Dermis blood vessel endothelial cell (primary cell): ENCODE data around the gene AEBP2. TPM values are rescaled to one million over a fixed set of nuclear protein-coding genes. Genes with fewer than 3 reads are reported as not detected.
"Not testable (repeated sequence)": the region's sequence is repeated elsewhere in the genome, so short reads cannot be mapped to it uniquely, and the experiment has no call there.

ENCODE experiments used
- DNase-seq: peaks from one replicate; pipeline ENCODE4 v3.0.0; 2010
- total RNA-seq: library from RNA; depleted of rRNA; stranded (reverse); fragments of >200 nt; gene quantifications from 2 replicates; pipeline ENCODE4 v1.2.3, GENCODE V29; 2014

The AEBP2 gene, protein sequence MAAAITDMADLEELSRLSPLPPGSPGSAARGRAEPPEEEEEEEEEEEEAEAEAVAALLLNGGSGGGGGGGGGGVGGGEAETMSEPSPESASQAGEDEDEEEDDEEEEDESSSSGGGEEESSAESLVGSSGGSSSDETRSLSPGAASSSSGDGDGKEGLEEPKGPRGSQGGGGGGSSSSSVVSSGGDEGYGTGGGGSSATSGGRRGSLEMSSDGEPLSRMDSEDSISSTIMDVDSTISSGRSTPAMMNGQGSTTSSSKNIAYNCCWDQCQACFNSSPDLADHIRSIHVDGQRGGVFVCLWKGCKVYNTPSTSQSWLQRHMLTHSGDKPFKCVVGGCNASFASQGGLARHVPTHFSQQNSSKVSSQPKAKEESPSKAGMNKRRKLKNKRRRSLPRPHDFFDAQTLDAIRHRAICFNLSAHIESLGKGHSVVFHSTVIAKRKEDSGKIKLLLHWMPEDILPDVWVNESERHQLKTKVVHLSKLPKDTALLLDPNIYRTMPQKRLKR
- 38.5 and 51.2 TPM in 2 replicates for total RNA-seq

- DNase-seq: peak; percentile 97
Observed at GRCh38 chr12:19439059-19440018, at the start of gene AEBP2. AEBP2 (plus strand) TSS chr12:19439492; CDS start chr12:19439700, 208 bp downstream.

- no peak for DNase-seq
Observed at GRCh38 chr12:19390051-19390598, 49.2 kb upstream of the AEBP2 start.

GRCh38 chr12:19392644-19393043 is 46.6 kb upstream of the AEBP2 start:
- not testable (repeated sequence) for DNase-seq

- no peak for DNase-seq
Observed at GRCh38 chr12:19394385-19394784, 44.9 kb upstream of the AEBP2 start.

GRCh38 chr12:19397534-19397933 is 41.8 kb upstream of the AEBP2 start:
- DNase-seq: no peak

- no peak for DNase-seq
Observed at GRCh38 chr12:19398376-19399363, 40.6 kb upstream of the AEBP2 start.

DNA sequence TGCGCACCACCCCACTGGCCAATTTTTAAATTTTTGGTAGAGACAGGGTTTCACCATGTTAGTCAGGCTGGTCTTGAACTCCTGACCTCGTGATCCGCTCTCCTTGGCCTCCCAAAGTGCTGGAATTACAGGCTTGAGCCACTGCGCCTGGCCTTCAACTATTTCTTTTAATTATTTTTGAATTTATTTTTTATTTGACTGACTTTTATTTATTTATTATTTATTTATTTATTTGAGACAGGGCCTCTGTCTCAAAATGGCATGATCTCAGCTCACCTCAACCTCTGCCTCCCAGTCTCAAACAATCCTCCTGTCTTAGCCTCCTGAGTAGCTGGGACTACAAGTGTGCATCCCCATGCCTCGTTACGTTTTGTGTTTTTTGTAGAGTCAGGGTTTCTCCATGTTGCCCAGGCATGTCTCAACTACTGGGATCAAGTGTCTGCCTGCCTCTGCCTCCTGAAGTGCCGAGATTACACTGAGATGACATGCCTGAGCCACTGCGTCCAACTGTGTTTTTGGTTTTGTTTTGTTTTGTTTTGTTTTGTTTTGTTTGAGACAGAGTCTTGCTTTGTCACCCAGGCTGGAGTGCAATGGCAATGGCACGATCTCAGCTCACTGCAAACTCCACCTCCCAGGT is 38.5 kb upstream of the AEBP2 start:
- not testable (repeated sequence) for DNase-seq

DNA sequence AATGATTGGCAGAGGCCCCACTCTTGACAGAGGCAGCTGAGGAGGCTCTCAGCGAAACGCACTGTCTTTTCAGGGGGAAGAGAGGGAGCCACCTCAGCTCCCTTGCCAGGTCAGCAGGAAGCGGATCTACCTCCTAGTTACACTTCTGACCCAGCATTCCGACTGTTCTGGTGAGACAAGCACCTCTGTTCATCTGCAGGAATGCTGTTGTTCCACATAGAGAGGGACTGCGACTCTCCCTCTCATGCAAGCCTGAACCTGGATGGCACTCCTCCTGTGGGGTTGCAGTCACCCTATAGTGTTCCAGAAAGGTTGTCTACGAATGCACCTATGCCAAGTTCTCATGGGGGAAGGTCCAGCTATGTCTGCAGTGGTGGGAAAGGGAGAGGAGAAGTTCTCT is 37.1 kb upstream of the AEBP2 start:
- DNase-seq: no peak

GRCh38 chr12:19402743-19403431 is 36.4 kb upstream of the AEBP2 start:
- DNase-seq: peak; percentile 82

DNA sequence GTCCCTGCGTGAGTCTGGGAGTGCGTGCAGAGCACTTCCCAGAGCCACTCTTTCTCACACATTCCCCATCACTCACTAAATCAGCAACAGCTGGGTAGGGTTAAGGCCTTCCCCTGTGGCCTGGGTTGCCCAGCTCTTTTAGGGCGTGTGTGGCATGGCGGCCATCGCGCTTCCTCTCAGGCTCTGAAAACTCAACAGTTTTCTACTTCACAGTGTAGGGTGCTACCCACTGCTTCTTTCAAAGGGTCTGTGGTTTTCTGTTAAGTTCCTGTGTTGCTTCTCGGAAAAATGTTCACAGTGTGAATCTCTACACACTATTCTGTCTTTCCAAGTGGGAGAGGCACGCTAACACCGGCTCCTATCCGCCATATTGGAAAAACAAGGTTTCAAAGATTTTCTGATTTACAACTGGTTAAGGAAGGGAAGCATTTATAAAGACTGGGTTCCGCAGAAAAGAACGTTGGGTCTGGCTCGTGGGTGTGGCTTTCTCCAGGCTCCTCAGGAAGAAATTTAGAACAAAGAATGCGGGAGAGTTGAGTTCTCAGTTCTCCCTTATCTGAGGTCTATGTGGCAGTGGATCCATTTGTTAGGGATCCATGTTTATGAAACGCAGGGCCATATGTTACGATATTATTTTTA is 34.9 kb upstream of the AEBP2 start:
- DNase-seq: no peak

DNA sequence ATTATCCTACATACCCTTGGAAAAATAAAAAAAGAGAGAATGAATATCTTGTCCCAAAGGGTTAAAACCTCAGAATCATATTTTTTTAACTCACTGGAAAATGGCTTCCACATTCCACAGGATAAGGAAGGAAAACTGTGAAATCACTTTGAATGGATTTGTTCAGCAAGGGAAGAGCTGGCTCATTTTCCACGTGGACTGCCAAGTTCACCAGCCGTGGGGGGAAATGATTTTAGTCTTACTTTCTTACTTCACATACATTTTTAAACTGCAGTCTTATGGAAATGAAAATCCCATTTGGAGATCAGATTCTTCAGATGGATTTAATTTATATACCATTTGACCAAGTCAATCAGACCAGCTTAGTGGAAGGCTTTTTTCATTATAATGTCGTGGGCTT is 29.9 kb upstream of the AEBP2 start:
- peak; percentile 66 for DNase-seq

DNA sequence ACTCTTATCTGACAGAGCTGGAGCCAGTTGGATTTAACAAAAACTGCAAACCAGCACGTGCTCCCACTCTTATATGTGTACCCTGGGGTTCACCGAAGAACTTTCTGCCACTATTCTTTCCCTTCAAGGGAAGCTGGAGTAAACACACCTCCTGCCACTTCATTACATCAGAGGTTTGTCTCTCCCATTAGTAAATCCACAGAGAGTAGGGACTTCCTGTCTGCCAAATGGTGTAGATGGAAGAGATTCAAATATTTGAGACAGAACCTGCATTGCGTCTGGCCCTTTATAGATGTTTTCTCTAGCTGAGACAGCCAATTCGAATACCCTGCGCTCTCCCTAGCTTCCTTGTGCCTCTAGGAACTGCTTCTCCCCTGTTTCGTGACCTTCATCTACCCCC is 29.1 kb upstream of the AEBP2 start:
- no peak for DNase-seq

- no peak for DNase-seq
Observed at GRCh38 chr12:19410629-19411185, 28.6 kb upstream of the AEBP2 start.

DNA sequence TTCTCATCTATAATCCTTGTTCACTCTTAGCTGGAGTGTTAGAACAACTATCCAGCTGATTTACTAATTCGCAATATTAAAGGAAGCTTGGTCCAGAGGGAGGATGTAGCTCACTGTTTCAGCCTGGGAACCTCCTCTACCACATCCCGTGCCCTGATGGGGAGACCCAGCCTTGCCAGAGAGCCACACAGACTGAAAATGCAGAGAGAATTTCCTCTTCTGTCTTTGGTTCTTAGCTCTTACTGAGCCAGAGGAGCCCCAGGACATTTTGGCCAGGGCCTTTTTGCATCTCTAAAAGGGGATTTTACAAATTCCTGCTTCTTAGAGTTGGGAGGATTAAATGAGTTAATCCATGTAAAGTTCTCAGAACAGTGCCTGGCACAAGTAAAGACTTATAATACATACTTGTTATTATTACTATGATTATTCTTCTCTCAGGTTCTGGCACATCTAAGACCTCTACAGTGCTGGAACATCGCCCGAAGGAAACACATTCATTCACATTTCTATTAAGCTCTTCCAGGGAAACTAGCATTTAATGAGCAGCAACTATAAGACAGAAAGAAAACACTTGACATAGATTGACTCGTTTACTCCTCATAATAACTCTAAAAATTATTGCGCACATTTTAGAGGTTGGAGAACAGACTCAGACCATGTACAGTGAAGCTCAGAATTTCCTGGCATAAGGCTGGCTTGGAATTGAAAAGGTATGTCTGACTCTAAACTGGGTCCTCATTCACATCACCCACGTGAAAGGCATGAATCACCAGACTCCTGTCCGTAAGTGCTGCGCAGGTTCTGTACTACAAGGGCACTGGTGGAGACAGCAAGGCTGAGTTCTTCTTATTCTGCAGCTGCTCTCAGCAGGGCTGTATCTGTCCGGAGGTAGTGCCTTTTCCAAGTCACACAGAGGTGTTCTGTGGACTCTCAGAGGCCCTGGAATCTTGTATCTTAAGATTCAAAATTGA is 27.8 kb upstream of the AEBP2 start:
- DNase-seq: no peak

DNA sequence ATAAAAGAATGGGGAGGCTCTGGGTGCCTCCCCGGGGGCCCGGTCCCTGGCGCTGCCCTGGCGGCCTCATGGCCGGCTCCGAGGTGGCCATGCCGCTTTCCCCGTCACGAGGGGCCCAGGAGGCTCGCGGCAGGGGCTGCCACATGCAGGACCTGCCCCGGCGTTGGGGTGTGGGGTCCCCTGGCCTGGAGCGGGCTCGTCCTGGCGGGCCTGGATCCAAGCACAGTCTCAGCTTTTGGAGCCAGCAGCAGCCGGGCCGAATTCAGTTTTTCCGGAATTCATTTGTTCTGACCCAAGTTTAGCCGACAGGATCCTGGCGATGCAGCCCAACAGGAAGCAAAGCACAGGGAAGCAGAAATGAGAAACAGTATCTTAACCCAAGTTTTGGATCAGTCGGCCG is 26.4 kb upstream of the AEBP2 start:
- DNase-seq: no peak

DNA sequence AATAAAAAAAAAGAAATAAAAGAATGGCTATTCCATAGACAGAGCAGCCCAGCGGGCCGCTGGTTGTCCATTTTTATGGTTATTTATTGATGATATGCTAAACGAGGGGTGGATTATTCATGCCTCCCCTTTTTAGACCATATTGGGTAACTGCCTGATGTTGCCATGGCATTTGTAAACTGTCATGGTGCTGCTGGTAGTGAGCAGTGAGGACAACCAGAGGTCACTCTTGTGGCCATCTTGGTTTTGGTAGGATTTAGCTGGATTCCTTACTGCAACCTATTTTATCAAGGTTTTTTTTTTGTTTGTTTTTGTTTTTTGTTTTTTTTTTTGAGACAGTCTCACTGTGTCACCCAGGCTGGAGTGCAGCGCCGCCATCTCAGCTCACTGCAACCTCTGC is 25.7 kb upstream of the AEBP2 start:
- not testable (repeated sequence) for DNase-seq

DNA sequence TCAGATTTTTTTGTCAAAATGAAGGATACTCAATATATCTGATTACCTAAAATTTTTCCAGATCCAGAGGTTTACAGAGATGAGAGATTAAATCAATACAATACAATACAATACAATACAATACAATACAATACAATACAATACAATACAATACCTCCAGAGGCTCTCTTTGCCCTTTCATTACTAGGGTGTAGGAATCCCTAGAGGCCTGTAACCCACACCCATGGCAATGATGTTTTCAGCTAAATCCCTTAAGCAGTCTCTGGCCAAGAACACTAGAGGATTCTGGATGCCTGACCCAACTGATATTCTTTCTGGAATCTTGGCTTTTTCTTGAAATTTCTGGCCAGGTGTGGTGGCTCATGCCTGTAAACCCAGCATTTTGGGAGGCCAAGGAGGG is 23.7 kb upstream of the AEBP2 start:
- DNase-seq: no peak

DNA sequence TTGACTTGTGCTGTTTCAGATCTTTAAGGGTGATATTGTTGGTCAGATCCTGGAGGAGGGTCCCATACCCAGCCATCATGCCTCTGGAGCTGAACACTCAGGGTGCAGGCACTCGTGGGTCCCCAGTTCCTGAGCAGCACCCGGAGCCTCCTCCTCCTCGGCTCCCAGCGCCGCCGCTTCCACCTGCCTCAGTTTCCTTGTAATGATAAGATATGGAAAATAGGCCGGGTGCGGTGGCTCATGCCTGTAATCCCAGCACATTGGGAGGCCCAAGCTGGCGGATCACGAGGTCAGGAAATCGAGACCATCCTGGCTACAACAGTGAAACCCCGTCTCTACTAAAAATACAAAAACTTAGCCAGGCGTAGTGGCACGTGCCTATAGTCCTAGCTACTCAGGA is 20.2 kb upstream of the AEBP2 start:
- no peak for DNase-seq
